IMR-90 (cell line): ENCODE results near the gene ATP2C2. TPM values are rescaled to one million over a fixed set of nuclear protein-coding genes. Genes with fewer than 3 reads are reported as not detected.

ENCODE experiments used
- ATAC-seq: fragments of 200-7000 bp; cut with Tn5 transposase; 2 replicates; pipeline ENCODE4 v1.9.1; 2020; ENCODE audit warnings: low read depth, mild to moderate bottlenecking, moderate library complexity
- BruUV-seq: library from RNA; stranded (reverse); fragments of 400-500 nt; replicated peaks from 2 replicates; lab custom pipeline; 2021; lab: Mats Ljungman, UMichigan
- CTCF ChIA-PET: fragments of 300-600 bp; formaldehyde crosslinking; extraction: SDS; loops from one replicate; lab custom pipeline; 2021; ENCODE audit warnings: antibody characterized with exemption; lab: Yijun Ruan, JAX
- POLR2A ChIA-PET: fragments of 300-600 bp; sonication (Branson Sonifier 250); formaldehyde crosslinking; loops from one replicate; lab custom pipeline; 2022; ENCODE audit warnings: antibody characterized with exemption; ENCODE audit not compliant: unreplicated experiment; lab: Charles Lee
- DNase-seq: peaks from one replicate; pipeline ENCODE4 v3.0.0; 2013
- H2AFZ ChIP-seq: replicated peaks from 2 replicates; pipeline ENCODE3; 2013; ENCODE audit warnings: low read length, mild to moderate bottlenecking; ENCODE audit not compliant: poor library complexity
- H2AK5ac ChIP-seq: 2 replicates; pipeline ENCODE4 v1.6.1; 2013; ENCODE audit warnings: low read depth, low read length, inconsistent platforms
- H2AK9ac ChIP-seq: replicated peaks from 2 replicates; pipeline ENCODE3; 2013; ENCODE audit warnings: mild to moderate bottlenecking, low read depth, low read length, moderate library complexity; ENCODE audit not compliant: poor library complexity
- H2BK120ac ChIP-seq: 2 replicates; pipeline ENCODE4 v1.6.1; 2013; ENCODE audit warnings: low read depth, low read length, inconsistent platforms
- H2BK15ac ChIP-seq: 3 replicates; pipeline ENCODE4 v1.6.1; 2013; ENCODE audit warnings: low read depth, low read length, inconsistent platforms
- H2BK20ac ChIP-seq: 2 replicates; pipeline ENCODE4 v1.6.1; 2013; ENCODE audit warnings: low read depth, mild to moderate bottlenecking, inconsistent platforms, low read length, moderate library complexity
- H2BK5ac ChIP-seq: 2 replicates; pipeline ENCODE4 v1.6.1; 2013; ENCODE audit warnings: mild to moderate bottlenecking, low read depth, low read length, inconsistent platforms; ENCODE audit not compliant: poor library complexity, severe bottlenecking
- H3K14ac ChIP-seq: replicated peaks from 2 replicates; pipeline ENCODE4 v1.6.1; 2013; ENCODE audit warnings: low read depth, low read length, inconsistent platforms
- H3K18ac ChIP-seq: 2 replicates; pipeline ENCODE4 v1.6.1; 2013; ENCODE audit warnings: low read depth, low read length, control low read depth
- H3K23ac ChIP-seq: 2 replicates; pipeline ENCODE4 v1.6.1; 2013; ENCODE audit warnings: low read depth, low read length, inconsistent platforms
- H3K27ac ChIP-seq: 2 replicates; pipeline ENCODE4 v1.5.1; 2013; ENCODE audit warnings: mild to moderate bottlenecking, control low read depth, low read length; ENCODE audit not compliant: insufficient read depth
- H3K27me3 ChIP-seq: 2 replicates; pipeline ENCODE4 v1.6.1; 2013; ENCODE audit warnings: low read length; ENCODE audit not compliant: control insufficient read depth, insufficient read depth
- H3K36me3 ChIP-seq: 2 replicates; pipeline ENCODE4 v1.6.1; 2013; ENCODE audit warnings: low read length, mixed read lengths; ENCODE audit not compliant: control insufficient read depth, insufficient read depth
- H3K4ac ChIP-seq: 2 replicates; pipeline ENCODE4 v1.6.1; 2013; ENCODE audit warnings: low read depth, low read length, inconsistent platforms
- H3K4me1 ChIP-seq: 2 replicates; pipeline ENCODE4 v1.6.1; 2013; ENCODE audit warnings: low read length, mixed read lengths; ENCODE audit not compliant: control insufficient read depth, insufficient read depth
- H3K4me2 ChIP-seq: 2 replicates; pipeline ENCODE4 v1.6.1; 2013; ENCODE audit warnings: low read depth, mild to moderate bottlenecking, control low read depth, low read length, moderate library complexity
- H3K4me3 ChIP-seq: 2 replicates; pipeline ENCODE4 v1.5.1; 2013; ENCODE audit warnings: low read depth, mild to moderate bottlenecking, control low read depth, low read length, moderate library complexity; ENCODE audit not compliant: insufficient read depth
- H3K56ac ChIP-seq: 2 replicates; pipeline ENCODE4 v1.6.1; 2013; ENCODE audit warnings: low read length, inconsistent platforms; ENCODE audit not compliant: insufficient read depth; ENCODE audit errors: extremely low read depth
- H3K79me1 ChIP-seq, 2 experiments: 2 replicates each; pipeline ENCODE4 v1.6.1; 2013; ENCODE audit warnings: low read length in 2 of 2, inconsistent platforms in 1 of 2, low read depth in 1 of 2
- H3K9ac ChIP-seq: 2 replicates; pipeline ENCODE4 v1.6.1; 2013; ENCODE audit warnings: low read depth, low read length, control low read depth
- H3K9me1 ChIP-seq: 2 replicates; pipeline ENCODE4 v1.6.1; 2013; ENCODE audit warnings: low read length, inconsistent platforms; ENCODE audit not compliant: insufficient read depth
- H3K9me3 ChIP-seq: 2 replicates; pipeline ENCODE4 v1.6.1; 2013; ENCODE audit warnings: low read length; ENCODE audit not compliant: control insufficient read depth, insufficient read depth
- H4K20me1 ChIP-seq: 2 replicates; pipeline ENCODE4 v1.6.1; 2013; ENCODE audit warnings: low read length, inconsistent platforms; ENCODE audit not compliant: insufficient read depth
- H4K5ac ChIP-seq: 2 replicates; pipeline ENCODE4 v1.6.1; 2013; ENCODE audit warnings: mild to moderate bottlenecking, low read depth, low read length, control low read depth
- H4K8ac ChIP-seq, 2 experiments: 2 replicates each; pipeline ENCODE4 v1.6.1; 2013; ENCODE audit warnings: low read depth in 2 of 2, low read length in 2 of 2, control low read depth in 1 of 2, inconsistent platforms in 1 of 2
- H4K91ac ChIP-seq: 2 replicates; pipeline ENCODE4 v1.6.1; 2013; ENCODE audit warnings: low read depth, low read length, inconsistent platforms; ENCODE audit not compliant: insufficient read depth
- CHD1 ChIP-seq: IDR thresholded peaks from 2 replicates; pipeline ENCODE4 v1.6.1; 2012; ENCODE audit warnings: low read depth, low read length, improper control_type of control experiment
- ELK1 ChIP-seq: fragments of 150-350 bp; IDR thresholded peaks from 2 replicates; pipeline ENCODE4 v1.6.1; 2016; ENCODE audit warnings: low read depth, mild to moderate bottlenecking, low read length, moderate library complexity, borderline replicate concordance
- FOS ChIP-seq: fragments of 150-350 bp; IDR thresholded peaks from 2 replicates; pipeline ENCODE4 v1.6.1; 2016; ENCODE audit warnings: low read depth, low read length
- MAFK ChIP-seq: IDR thresholded peaks from 2 replicates; pipeline ENCODE4 v1.6.1; 2012; ENCODE audit warnings: low read depth, low read length, improper control_type of control experiment
- MAZ ChIP-seq: IDR thresholded peaks from 2 replicates; pipeline ENCODE4 v1.6.1; 2012; ENCODE audit warnings: low read depth, mild to moderate bottlenecking, low read length, improper control_type of control experiment, moderate library complexity, borderline replicate concordance
- MXI1 ChIP-seq: IDR thresholded peaks from 2 replicates; pipeline ENCODE4 v1.6.1; 2012; ENCODE audit warnings: low read depth, mild to moderate bottlenecking, low read length, moderate library complexity, borderline replicate concordance
- RCOR1 ChIP-seq: IDR thresholded peaks from 2 replicates; pipeline ENCODE4 v1.6.1; 2012; ENCODE audit warnings: mild to moderate bottlenecking, low read length, improper control_type of control experiment; ENCODE audit not compliant: insufficient replicate concordance
- SMC3 ChIP-seq: fragments of 150-350 bp; IDR thresholded peaks from 2 replicates; pipeline ENCODE4 v1.6.1; 2016; ENCODE audit warnings: low read depth, mild to moderate bottlenecking, antibody characterized with exemption, low read length, moderate library complexity
- USF2 ChIP-seq: fragments of 150-350 bp; IDR thresholded peaks from 2 replicates; pipeline ENCODE4 v1.6.1; 2017; ENCODE audit warnings: mild to moderate bottlenecking, antibody characterized with exemption, low read length, low read depth
- WGBS, 2 experiments: methylation state at CpG; one replicate each; pipeline versions ENCODE4 v1.1.5 to v1.1.7; 2013; ENCODE audit warnings: missing lambda C conversion rate in 2 of 2; ENCODE audit not compliant: insufficient read length in 1 of 2; ENCODE audit errors: extremely low coverage in 2 of 2; 5-methylcytosine and 5-hydroxymethylcytosine counted together
- dilution Hi-C: fragments of 300-500 bp; cut with HindIII; formaldehyde crosslinking; loops from one replicate; pipeline ENCODE4 v1.14.3; 2018; ENCODE audit warnings: low sequenced_read_pairs; ENCODE audit not compliant: unreplicated experiment
- in situ Hi-C: fragments of 300-500 bp; cut with MboI; formaldehyde crosslinking; loops from 3 replicates; pipeline ENCODE4 v1.14.3; 2019; ENCODE audit warnings: low sequenced_read_pairs, inconsistent platforms, mixed read lengths
- intact Hi-C: fragments of 100-400 bp; cut with micrococcal nuclease; formaldehyde crosslinking; loops from 2 replicates; pipeline ENCODE4 v1.10.0; 2022
- polyA plus RNA-seq, 3 experiments: library from polyadenylated mRNA; depleted of rRNA; stranded (reverse); fragments of >200 nt; gene quantifications; 2 replicates each; pipeline ENCODE4 v1.2.3, GENCODE V29; 2012; ENCODE audit warnings: low replicate concordance in 1 of 3
- total RNA-seq: library from RNA; depleted of rRNA; stranded (reverse); fragments of >200 nt; gene quantifications from 2 replicates; pipeline ENCODE4 v1.2.3, GENCODE V29; 2012

Gene ATP2C2
- total and polyA plus RNA-seq, 2 of the 4 experiments (the other 2 are of a cell fraction): not detected

DNA sequence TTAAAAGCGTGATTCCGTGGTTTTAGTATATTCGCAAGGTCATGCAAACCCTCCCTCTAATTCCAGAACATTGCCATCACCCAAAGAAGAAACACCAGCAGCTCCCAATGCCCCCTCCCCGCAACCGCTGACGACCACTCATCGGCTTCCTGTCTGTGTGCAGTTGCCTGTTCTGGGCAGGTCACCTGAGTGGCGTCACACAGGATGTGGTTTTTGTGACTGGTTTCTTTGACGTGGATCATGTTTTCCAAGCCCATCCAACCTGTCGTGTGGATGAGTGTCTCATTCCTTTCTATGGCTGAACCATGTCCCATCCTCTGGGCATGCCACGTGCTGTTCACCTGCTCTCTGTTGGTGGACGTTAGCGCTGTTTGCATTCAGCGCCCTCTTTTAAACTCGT is 8.2 kb upstream of the ATP2C2 start:
- Histone ChIP-seq H3K4me1 (peaks cover 3% of the 10 kb centered on the region; the same call in 1 of the 2 replicates), H2BK120ac (no peak overlapping the region), H4K20me1 (peaks cover 2% of the 10 kb centered on the region; the same call in 1 of the 2 replicates), H3K27me3 (peaks cover 58% of the 10 kb centered on the region), H4K5ac (no peak overlapping the region), H2AK5ac (no peak overlapping the region), H3K79me1 (no peaks in the 10 kb centered on the region), H2BK15ac (no peak overlapping the region), H4K8ac (no peak overlapping the region), H2BK20ac (no peak overlapping the region), H3K27ac (no peak overlapping the region), H3K56ac (no peak overlapping the region), H2AFZ (no peak overlapping the region), H3K9ac (no peak overlapping the region), H3K9me1 (no peaks in the 10 kb centered on the region), H3K14ac (no peak overlapping the region), H3K36me3 (no peaks in the 10 kb centered on the region), H3K4ac (no peak overlapping the region), H3K9me3 (no peaks in the 10 kb centered on the region; the same call in 1 of the 2 replicates), H3K4me3 (no peak overlapping the region), H2AK9ac (no peak overlapping the region), H3K23ac (no peak overlapping the region), H2BK5ac (no peak overlapping the region), H4K91ac (no peak overlapping the region), H3K4me2 (no peak overlapping the region), H3K18ac (no peak overlapping the region)
- TF ChIP-seq MAFK (no peak), CHD1 (no peak), SMC3 (no peak), MXI1 (no peak), USF2 (no peak), RCOR1 (no peak), MAZ (no peak), FOS (no peak), ELK1 (no peak)
- 92% methylated on average over 8 of the region's 15 CpGs; no CpG with 5 or more reads in 1 of the 2 experiments for WGBS, 2 experiments
- dilution Hi-C loops: no loop called here
- CTCF ChIA-PET: no interaction called here
- intact Hi-C loops: no loop called here
- in situ Hi-C loops: no loop called here
- no peak for ATAC-seq
- no TSS peak for BruUV-seq
- POLR2A ChIA-PET: no interaction called here
- peak; percentile 25 for DNase-seq
